SK-N-SH (cell line): Measurements from ENCODE around the gene UNC45A. TPM values are rescaled to one million over a fixed set of nuclear protein-coding genes. Genes with fewer than 3 reads are reported as not detected.

Experiments
- CTCF ChIA-PET: fragments of 300-600, 350-600 bp; formaldehyde crosslinking; extraction: SDS; loops from one replicate; lab custom pipeline; 2021; lab: Yijun Ruan, JAX
- POLR2A ChIA-PET: fragments of 350-600 bp; sonication (Branson Sonifier 250); formaldehyde crosslinking; extraction: SDS; loops from one replicate; lab custom pipeline; 2020; ENCODE audit warnings: antibody characterized with exemption, inconsistent platforms; lab: Yijun Ruan, JAX
- DNase-seq: peaks from one replicate; pipeline ENCODE4 v3.0.0; 2012
- H2AFZ ChIP-seq: fragments of 200-600 bp; sonication (generic); 2 replicates; pipeline ENCODE4 v1.8.1; 2016; ENCODE audit warnings: antibody characterized with exemption, mild to moderate bottlenecking, low read depth
- H3F3A ChIP-seq: fragments of 200-600 bp; sonication (generic); replicated peaks from 2 replicates; pipeline ENCODE3; 2016; ENCODE audit warnings: antibody characterized with exemption, mild to moderate bottlenecking; ENCODE audit not compliant: insufficient read depth
- H3K27ac ChIP-seq, 2 experiments: fragments of 200-500 bp in 1 of 2; fragments of 200-600 bp in 1 of 2; sonication (Bioruptor generic) in 1 of 2; sonication (generic), shearing (Covaris generic) in 1 of 2; 2 replicates each; pipeline versions ENCODE4 v1.5.1 to v1.6.1; 2014 to 2016; ENCODE audit warnings: low read depth in 2 of 2, inconsistent platforms in 1 of 2, low read length in 1 of 2, mild to moderate bottlenecking in 1 of 2, mixed read lengths in 1 of 2
- H3K27me3 ChIP-seq: fragments of 200-600 bp; sonication (generic), shearing (Covaris generic); 2 replicates; pipeline ENCODE4 v1.6.1; 2016; ENCODE audit warnings: mixed run types; ENCODE audit not compliant: insufficient read depth
- H3K36me3 ChIP-seq, 2 experiments: fragments of 200-500 bp in 1 of 2; fragments of 200-600 bp in 1 of 2; sonication (Bioruptor generic) in 1 of 2; sonication (generic) in 1 of 2; replicated peaks in 1 of 2; 2 replicates each; pipeline versions ENCODE3 to v1.5.1; 2014 to 2016; ENCODE audit warnings: low read length in 1 of 2, mild to moderate bottlenecking in 1 of 2; ENCODE audit not compliant: insufficient read depth in 2 of 2, control insufficient read depth in 1 of 2
- H3K4me1 ChIP-seq, 2 experiments: fragments of 200-500 bp in 1 of 2; fragments of 200-600 bp in 1 of 2; sonication (Bioruptor generic) in 1 of 2; sonication (generic), shearing (Covaris generic) in 1 of 2; 2 replicates each; pipeline versions ENCODE4 v1.5.1 to v1.6.1; 2014 to 2016; ENCODE audit warnings: low read depth in 1 of 2, low read length in 1 of 2, mixed run types in 1 of 2; ENCODE audit not compliant: insufficient read depth in 2 of 2, control insufficient read depth in 1 of 2
- H3K4me2 ChIP-seq: fragments of 200-600 bp; sonication (generic), shearing (Covaris generic); 2 replicates; pipeline ENCODE4 v1.6.1; 2017; ENCODE audit warnings: mixed run types
- H3K4me3 ChIP-seq, 2 experiments: fragments of 200-500 bp in 1 of 2; fragments of 200-600 bp in 1 of 2; sonication (Bioruptor generic) in 1 of 2; sonication (generic), shearing (Covaris generic) in 1 of 2; 2 replicates each; pipeline versions ENCODE4 v1.5.1 to v1.8.1; 2014 to 2016; ENCODE audit warnings: low read depth in 2 of 2, inconsistent platforms in 1 of 2, low read length in 1 of 2, mild to moderate bottlenecking in 1 of 2, mixed read lengths in 1 of 2, moderate library complexity in 1 of 2
- H3K79me2 ChIP-seq: fragments of 200-600 bp; sonication (generic); 2 replicates; pipeline ENCODE4 v1.8.1; 2017; ENCODE audit warnings: mild to moderate bottlenecking; ENCODE audit not compliant: insufficient read depth
- H3K9ac ChIP-seq: fragments of 200-600 bp; sonication (generic); 2 replicates; pipeline ENCODE4 v1.6.1; 2017; ENCODE audit warnings: mixed run types
- H3K9me2 ChIP-seq: fragments of 200-600 bp; sonication (generic); 2 replicates; pipeline ENCODE4 v1.6.1; 2017; ENCODE audit warnings: mixed run types
- H3K9me3 ChIP-seq: fragments of 200-600 bp; sonication (generic); 2 replicates; pipeline ENCODE4 v1.6.1; 2017; ENCODE audit warnings: mixed run types, mild to moderate bottlenecking, moderate library complexity
- H4K20me1 ChIP-seq: fragments of 200-600 bp; sonication (generic); 2 replicates; pipeline ENCODE4 v1.6.1; 2017; ENCODE audit warnings: mild to moderate bottlenecking, mixed run types; ENCODE audit not compliant: insufficient read depth
- ELF1 ChIP-seq: IDR thresholded peaks from 2 replicates; pipeline ENCODE4 v1.4.0; 2012
- FOSL2 ChIP-seq: IDR thresholded peaks from 2 replicates; pipeline ENCODE4 v1.4.0; 2012; ENCODE audit warnings: low read depth, mild to moderate bottlenecking, moderate library complexity, borderline replicate concordance
- FOXJ3 ChIP-seq: sonication (generic); formaldehyde crosslinking; IDR thresholded peaks from 2 replicates; pipeline ENCODE4 v1.5.1; 2020; ENCODE audit warnings: mild to moderate bottlenecking, missing genetic modification reagents
- GABPA ChIP-seq: IDR thresholded peaks from 2 replicates; pipeline ENCODE4 v1.4.0; 2012; ENCODE audit warnings: low read depth, mild to moderate bottlenecking
- GATA2 ChIP-seq: sonication (generic); formaldehyde crosslinking; IDR thresholded peaks from 2 replicates; pipeline ENCODE4 v1.5.0; 2020; ENCODE audit warnings: mild to moderate bottlenecking, missing genetic modification reagents
- IRF3 ChIP-seq: fragments of 150-350 bp; IDR thresholded peaks from 2 replicates; pipeline ENCODE4 v1.6.1; 2016; ENCODE audit warnings: mild to moderate bottlenecking, low read depth, low read length
- MAX ChIP-seq: IDR thresholded peaks from 2 replicates; pipeline ENCODE4 v1.4.0; 2012; ENCODE audit warnings: low read depth
- MEF2A ChIP-seq: IDR thresholded peaks from 2 replicates; pipeline ENCODE4 v1.4.0; 2012; ENCODE audit warnings: low read depth, borderline replicate concordance
- NRF1 ChIP-seq: IDR thresholded peaks from 2 replicates; pipeline ENCODE4 v1.6.1; 2012; ENCODE audit warnings: low read depth, mild to moderate bottlenecking, low read length
- POLR2AphosphoS5 ChIP-seq: IDR thresholded peaks from 2 replicates; pipeline ENCODE4 v1.6.1; 2012; ENCODE audit warnings: low read depth, low read length
- RCOR1 ChIP-seq: fragments of 150-350 bp; IDR thresholded peaks from 2 replicates; pipeline ENCODE4 v1.6.1; 2017; ENCODE audit warnings: antibody characterized with exemption, low read length
- SIN3A ChIP-seq: IDR thresholded peaks from 2 replicates; pipeline ENCODE4 v1.6.1; 2012; ENCODE audit warnings: low read depth, mild to moderate bottlenecking, low read length, moderate library complexity, borderline replicate concordance
- SMC3 ChIP-seq: IDR thresholded peaks from 2 replicates; pipeline ENCODE4 v1.6.1; 2012; ENCODE audit warnings: low read depth, low read length, improper control_type of control experiment
- TAF1 ChIP-seq: IDR thresholded peaks from 2 replicates; pipeline ENCODE4 v1.6.1; 2012; ENCODE audit warnings: low read depth, mild to moderate bottlenecking, low read length, moderate library complexity, borderline replicate concordance
- YY1 ChIP-seq: IDR thresholded peaks from 2 replicates; pipeline ENCODE4 v1.4.0; 2012; ENCODE audit warnings: low read depth, mild to moderate bottlenecking
- WGBS: methylation state at CpG from one replicate; pipeline ENCODE4 v1.1.6; 2017; ENCODE audit warnings: low lambda C conversion rate; 5-methylcytosine and 5-hydroxymethylcytosine counted together
- polyA plus RNA-seq, 3 experiments: library from polyadenylated mRNA; depleted of rRNA; stranded (reverse); fragments of >200 nt; gene quantifications; 2 replicates each; pipeline ENCODE4 v1.2.3, GENCODE V29; 2012
- TF ChIP-seq, protein P1 (sequence below): IDR thresholded peaks from 2 replicates; pipeline ENCODE4 v1.4.0; 2012; ENCODE audit warnings: low read depth, borderline replicate concordance

UNC45A gene
- 85.1 and 89.4 TPM in 2 replicates for polyA plus RNA-seq (2012; rRNA removed)
- 33.2 and 50.5 TPM in 2 replicates for polyA plus RNA-seq (2012; cell fraction: cytosol; rRNA removed)
- polyA plus RNA-seq (2012; cell fraction: nucleus; rRNA removed), result 142 and 150 TPM in 2 replicates

DNA sequence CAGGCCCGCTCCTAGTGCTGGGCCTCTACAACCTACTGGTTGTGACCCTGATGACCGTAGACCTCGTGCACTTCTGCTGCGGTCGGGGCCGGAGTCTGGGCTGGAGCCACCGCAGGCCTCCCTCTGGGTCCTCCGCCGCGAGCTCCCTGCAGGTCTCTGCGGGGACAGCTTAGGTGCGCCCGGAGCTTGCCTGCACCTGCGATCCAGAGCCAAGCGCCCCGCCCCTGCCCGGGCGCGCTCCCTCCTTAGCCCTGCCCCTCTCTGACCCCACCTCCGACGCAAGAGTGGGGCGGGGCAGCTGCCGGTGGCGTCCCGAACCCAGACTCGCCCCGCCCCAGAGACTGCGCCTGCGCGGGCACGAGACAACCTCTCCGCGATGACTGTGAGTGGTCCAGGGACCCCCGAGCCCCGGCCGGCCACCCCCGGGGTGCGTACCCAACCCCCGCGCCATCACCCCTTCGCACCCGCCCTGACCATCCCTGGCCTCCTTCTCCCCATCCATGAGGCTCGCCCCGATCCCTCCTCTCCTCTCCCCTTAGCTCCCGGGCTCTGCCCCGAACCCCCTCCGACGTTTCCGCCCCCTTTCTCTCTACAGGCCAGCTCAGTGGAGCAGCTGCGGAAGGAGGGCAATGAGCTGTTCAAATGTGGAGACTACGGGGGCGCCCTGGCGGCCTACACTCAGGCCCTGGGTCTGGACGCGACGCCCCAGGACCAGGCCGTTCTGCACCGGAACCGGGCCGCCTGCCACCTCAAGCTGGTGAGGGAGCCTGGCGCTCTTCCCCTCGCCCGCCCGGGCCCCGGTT is at the start of gene UNC45A:
Gene UNC45A, plus strand, starts transcription at position 337 of the 803 bp plus-strand sequence. Its CDS starts 40 bp downstream, at position 377.
- no peaks in the 10 kb centered on the region for H3K9me3 ChIP-seq
- H3K36me3 ChIP-seq, result peaks cover 15 to 33% of the 10 kb centered on the region in 2 experiments
- H3F3A ChIP-seq, result peaks cover 22% of the 10 kb centered on the region
- H3K27me3 ChIP-seq, result no peaks in the 10 kb centered on the region
- H3K79me2 ChIP-seq, result peaks cover 23% of the 10 kb centered on the region
- no peaks in the 10 kb centered on the region for H4K20me1 ChIP-seq
- ChIA-PET CTCF (interaction anchor here (0.7 to 11.5 kb wide), 22 partner anchors 10 to 338 kb away, joined by 3 to 142 read pairs (median 6); partner anchors contain the start of genes MAN2A2, RCCD1 and VPS33B), POLR2A (interaction anchor here (0.8 to 4.8 kb wide), 9 partner anchors 11 to 297 kb away, joined by 3 to 23 read pairs (median 6); partner anchors contain the start of genes BLM, MAN2A2 and RCCD1)
- H3K4me2 ChIP-seq, result peak within 1 kb of the TSS; percentile 92
- TF ChIP-seq NRF1, result peak; percentile 80
- TF ChIP-seq FOSL2, result no peak
- no peak for TF ChIP-seq YY1
- no peak for TF ChIP-seq MEF2A
- no peak for TF ChIP-seq RCOR1
- TF ChIP-seq SIN3A, result 0 out of 2 replicates have a peak, but pooled peaks have one; percentile 11
- TF ChIP-seq, protein P1, sequence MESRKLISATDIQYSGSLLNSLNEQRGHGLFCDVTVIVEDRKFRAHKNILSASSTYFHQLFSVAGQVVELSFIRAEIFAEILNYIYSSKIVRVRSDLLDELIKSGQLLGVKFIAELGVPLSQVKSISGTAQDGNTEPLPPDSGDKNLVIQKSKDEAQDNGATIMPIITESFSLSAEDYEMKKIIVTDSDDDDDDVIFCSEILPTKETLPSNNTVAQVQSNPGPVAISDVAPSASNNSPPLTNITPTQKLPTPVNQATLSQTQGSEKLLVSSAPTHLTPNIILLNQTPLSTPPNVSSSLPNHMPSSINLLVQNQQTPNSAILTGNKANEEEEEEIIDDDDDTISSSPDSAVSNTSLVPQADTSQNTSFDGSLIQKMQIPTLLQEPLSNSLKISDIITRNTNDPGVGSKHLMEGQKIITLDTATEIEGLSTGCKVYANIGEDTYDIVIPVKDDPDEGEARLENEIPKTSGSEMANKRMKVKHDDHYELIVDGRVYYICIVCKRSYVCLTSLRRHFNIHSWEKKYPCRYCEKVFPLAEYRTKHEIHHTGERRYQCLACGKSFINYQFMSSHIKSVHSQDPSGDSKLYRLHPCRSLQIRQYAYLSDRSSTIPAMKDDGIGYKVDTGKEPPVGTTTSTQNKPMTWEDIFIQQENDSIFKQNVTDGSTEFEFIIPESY, result no peak
- peak; percentile 81 for TF ChIP-seq MAX
- TF ChIP-seq ELF1, result no peak
- TF ChIP-seq SMC3, result no peak
- TF ChIP-seq POLR2AphosphoS5, result 0 out of 2 replicates have a peak, but pooled peaks have one; percentile 39
- peak; percentile 23; the same call in 1 of the 2 replicates for TF ChIP-seq GABPA
- peak; percentile 18; the same call in 1 of the 2 replicates for TF ChIP-seq FOXJ3 (CRISPR knock-in tag)
- no peak for TF ChIP-seq GATA2 (CRISPR knock-in tag)
- no peak for TF ChIP-seq IRF3
- TF ChIP-seq TAF1, result 0 out of 2 replicates have a peak, but pooled peaks have one; percentile 58
- H3K27ac ChIP-seq, result peak within 1 kb of the TSS; percentile 64 to 77; a peak in 3 of 4 replicates
- H3K4me3 ChIP-seq, result peak within 1 kb of the TSS; percentile 81 to 96
- peak within 1 kb of the TSS; percentile 86 for H3K9ac ChIP-seq
- no peaks in the 10 kb centered on the region for H3K9me2 ChIP-seq
- peaks cover 13 to 38% of the 10 kb centered on the region in 2 experiments; a peak in 2 of 4 replicates for H3K4me1 ChIP-seq
- under 1% methylated on average over 26 of the region's 65 CpGs for WGBS
- H2AFZ ChIP-seq, result peak within 1 kb of the TSS; percentile 97
- DNase-seq, result peak; percentile 98
